Subcutaneous adipose tissue (tissue), 4 donors: ENCODE data around the gene TNRC6C. TPM values are rescaled to one million over a fixed set of nuclear protein-coding genes. Genes with fewer than 3 reads are reported as not detected.

Experiments used
- total RNA-seq, 4 donors: library from RNA; depleted of rRNA; stranded (reverse); fragments of >200 nt; gene quantifications; one replicate each; pipeline ENCODE4 v1.1.0, GENCODE V29; 2016
- TF ChIP-seq, protein P1 (sequence below): fragments of 450-650 bp; IDR thresholded peaks from one replicate; pipeline ENCODE4 v1.5.1; 2016; ENCODE audit warnings: low read depth, mild to moderate bottlenecking, control low read depth, antibody characterized with exemption, moderate library complexity

Gene TNRC6C
- total RNA-seq, 4 donors from 2014 or later = 8.2 to 33.3 (median 13.8) TPM

DNA sequence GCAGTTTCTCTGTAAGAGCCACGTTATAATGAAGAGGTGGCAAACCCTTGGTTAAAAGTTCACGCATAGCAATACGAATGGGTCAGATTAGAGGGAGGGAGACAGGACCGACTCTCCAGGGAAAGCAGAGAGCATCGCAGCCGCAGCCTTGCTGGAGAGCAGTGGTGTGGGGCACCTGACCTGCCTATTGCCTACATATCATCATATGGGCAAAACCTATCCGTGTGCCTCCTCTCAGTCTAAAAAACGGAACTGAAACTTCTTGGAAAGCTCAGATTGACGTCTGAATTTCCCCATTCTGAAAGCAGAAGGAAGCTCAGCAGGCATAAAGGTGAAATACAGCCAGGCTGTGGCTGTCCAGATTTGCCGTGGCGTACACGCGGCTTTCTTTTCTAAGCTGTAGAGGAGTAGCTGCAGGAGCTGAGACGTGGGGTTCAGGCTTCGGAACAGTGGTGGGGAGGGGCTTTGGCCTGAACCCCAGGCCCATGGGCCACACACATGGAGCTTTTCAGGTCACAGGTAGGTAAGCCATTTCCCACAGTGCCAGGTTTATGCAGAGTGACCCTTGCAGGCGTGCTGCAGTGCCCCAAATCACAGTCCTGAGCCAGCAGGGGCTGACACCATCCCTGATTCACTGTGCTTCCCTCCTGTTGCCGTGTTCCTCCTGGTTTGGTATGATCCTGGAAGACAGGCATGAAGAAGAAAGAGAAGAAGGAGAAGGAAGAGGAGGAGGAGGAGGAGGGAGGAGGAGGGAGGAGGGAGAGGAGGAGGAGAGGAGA, 41.6 kb upstream of the TNRC6C start:
- TF ChIP-seq, protein P1, sequence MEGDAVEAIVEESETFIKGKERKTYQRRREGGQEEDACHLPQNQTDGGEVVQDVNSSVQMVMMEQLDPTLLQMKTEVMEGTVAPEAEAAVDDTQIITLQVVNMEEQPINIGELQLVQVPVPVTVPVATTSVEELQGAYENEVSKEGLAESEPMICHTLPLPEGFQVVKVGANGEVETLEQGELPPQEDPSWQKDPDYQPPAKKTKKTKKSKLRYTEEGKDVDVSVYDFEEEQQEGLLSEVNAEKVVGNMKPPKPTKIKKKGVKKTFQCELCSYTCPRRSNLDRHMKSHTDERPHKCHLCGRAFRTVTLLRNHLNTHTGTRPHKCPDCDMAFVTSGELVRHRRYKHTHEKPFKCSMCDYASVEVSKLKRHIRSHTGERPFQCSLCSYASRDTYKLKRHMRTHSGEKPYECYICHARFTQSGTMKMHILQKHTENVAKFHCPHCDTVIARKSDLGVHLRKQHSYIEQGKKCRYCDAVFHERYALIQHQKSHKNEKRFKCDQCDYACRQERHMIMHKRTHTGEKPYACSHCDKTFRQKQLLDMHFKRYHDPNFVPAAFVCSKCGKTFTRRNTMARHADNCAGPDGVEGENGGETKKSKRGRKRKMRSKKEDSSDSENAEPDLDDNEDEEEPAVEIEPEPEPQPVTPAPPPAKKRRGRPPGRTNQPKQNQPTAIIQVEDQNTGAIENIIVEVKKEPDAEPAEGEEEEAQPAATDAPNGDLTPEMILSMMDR = no peak

DNA sequence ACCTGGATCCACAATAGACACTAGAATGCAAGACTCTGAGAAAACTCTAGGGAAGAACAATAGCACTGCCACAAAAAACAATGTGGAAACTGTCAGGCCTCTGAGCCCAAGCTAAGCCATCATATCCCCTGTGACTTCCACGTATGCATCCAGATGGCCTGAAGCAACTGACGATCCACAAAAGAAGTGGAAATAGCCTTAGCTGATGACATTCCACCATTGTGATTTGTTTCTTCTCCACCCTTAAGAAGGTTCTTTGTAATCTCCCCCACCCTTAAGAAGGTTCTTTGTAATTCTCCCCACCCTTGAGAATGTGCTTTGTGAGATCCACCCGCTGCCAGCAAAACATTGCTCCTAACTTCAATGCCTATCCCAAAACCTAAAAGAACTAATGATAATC, 39.2 kb upstream of the TNRC6C start:
- TF ChIP-seq, protein P1 = no peak

DNA sequence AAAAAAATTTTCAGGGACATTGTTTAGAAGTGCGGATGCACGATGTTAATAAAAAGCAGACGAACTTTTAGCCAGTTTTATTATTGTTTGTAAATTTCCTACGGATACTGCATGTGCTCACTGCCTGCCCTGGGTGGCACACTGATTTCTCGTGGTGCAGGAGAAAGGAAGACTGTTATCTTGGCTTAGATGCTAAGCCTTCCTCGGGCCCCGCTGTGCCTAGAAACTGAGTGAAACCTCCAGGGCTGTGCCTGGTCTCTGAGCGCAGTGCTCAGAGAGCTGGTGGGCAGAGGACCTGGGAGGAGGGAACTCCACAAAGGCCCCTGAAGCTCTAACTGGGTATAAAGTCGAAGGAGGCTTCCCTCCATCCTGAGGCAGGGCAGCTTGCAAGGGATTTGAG, 35.4 kb upstream of the TNRC6C start:
- TF ChIP-seq, protein P1 = no peak

DNA sequence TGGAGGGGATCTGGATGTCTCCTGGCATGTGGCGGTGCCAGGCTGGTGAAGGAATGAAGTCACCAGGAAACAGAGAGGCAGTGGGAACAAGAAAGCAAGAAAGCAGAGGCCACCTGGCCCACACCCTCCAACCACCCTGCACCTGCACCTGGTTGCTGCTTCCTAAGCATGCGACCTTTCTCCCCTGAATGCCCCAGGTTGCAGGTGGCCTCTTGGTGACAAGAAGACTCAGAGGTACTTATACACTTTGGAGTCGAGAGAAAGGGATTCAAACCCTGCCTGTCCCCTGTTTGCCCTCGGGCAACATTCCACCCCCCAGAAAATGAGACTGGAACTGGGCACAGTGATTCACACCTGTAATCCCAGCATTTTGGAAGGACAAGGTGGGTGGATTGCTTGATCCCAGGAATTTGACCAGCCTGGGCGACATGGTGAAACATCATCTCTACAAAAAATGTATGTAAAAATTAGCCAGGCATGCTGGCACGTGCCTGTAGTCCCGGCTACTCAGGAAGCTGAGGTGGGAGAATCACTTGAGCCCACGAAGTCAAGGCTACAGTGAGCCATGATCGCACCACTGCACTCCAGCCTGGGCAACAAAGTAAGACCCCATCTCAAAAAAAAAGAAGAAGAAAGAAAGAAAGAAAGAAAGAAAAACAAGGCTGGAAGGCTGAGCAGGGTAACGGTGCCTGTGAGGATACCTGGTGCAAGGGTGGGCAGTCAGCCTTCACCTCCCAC, 34.6 kb upstream of the TNRC6C start:
- TF ChIP-seq, protein P1 = no peak

DNA sequence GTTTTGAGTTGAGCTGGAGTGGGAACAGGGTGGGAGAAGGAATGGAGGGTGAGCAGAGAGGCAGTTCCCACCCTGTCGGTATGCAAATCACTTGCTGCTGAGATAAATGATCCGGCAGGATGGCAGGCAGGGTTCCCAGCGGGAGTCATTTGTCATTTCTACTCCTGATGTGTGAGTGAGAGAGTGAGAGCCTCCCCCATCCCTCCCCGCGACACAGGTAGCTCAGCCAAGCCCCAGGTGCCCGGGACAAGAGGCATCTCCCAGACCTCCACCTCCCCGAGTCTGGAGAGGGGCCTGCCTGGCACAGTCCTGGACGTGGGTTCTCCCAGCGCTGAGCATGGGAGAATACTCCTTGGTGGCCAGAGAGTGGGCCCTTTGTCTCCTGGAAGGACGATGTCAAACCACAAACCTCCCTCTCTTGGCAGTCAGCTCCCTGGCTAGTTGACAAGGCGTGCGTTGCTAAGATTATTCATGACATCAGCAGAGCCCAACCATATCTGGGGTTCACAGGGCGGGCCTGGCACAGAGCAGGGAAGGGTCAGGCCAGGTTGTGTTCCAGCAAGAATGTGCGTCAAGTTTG, 33.7 kb upstream of the TNRC6C start:
- TF ChIP-seq, protein P1 = no peak

DNA sequence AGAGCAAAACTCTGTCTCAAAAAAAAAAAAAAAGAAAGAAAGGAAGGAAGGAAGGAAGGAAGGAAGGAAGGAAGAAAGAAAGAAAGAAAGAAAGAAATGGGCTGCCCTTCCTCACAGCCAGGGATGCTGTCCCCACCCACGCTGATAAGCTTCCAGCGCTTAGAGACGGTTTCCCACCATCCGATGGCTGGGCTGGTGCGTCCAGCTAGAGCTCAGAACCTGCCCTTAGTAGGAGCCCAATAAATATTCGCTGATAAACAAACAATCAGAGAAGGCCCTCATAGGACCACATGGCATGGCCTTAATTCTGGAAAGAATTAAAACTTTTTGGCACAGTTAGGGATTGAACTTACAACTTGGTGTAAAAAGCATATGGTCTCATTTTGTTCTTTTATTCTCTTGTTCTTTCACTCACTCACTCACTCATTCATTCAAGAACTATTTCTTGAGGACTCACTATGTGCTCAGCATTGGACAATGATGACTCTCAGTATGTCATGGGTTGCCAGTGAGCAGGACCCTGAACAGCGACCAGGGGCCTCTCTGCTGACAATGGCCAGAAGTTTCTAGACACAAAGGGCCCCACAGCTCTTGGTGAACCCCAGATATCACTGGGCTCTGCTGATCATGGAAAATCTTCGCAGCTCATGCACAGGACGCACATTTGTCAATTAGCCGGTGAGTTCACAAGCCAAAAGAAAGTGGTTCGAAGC, 32.5 kb upstream of the TNRC6C start:
- TF ChIP-seq, protein P1 = no peak
